GM18951 (cell line): ENCODE results near the gene RCSD1.

Source experiments
- POLR2A ChIP-seq: IDR thresholded peaks from 4 replicates; pipeline ENCODE4 v1.6.1; 2011; ENCODE audit warnings: mild to moderate bottlenecking; ENCODE audit not compliant: insufficient read length, insufficient read depth; ENCODE audit errors: extremely low read depth
- in situ Hi-C: fragments of 300-500 bp; cut with MboI; formaldehyde crosslinking; loops from one replicate; pipeline ENCODE4 v1.12.0; 2022; ENCODE audit warnings: low sequenced_read_pairs, mixed read lengths, inconsistent platforms; ENCODE audit not compliant: unreplicated experiment

Gene RCSD1

GRCh38 chr1:167641786-167642500, 11.9 kb downstream of the RCSD1 start:
- no peak for TF ChIP-seq POLR2A
- in situ Hi-C loops = no loop called here

GRCh38 chr1:167642501-167642826, 12.4 kb downstream of the RCSD1 start:
- in situ Hi-C loops = no loop called here
- TF ChIP-seq POLR2A = no peak

DNA sequence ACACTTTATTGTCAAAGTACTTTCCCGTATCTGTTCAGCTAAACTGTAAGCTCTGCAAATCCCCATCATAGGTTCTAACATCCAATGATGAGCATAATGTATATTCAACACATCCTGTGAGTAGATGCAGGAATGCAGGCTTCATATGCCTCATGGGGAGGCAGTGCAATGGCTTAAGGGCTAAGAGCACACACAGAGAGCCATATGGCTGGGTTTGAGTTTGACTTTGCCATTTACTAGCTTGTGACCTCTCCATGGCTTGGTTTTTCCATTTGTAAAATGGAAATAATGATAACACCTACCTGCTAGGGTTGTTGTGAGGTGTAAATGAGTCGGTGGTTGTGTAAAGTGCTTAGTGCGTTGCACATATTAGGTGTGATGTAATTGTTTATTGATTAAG, 13.4 kb downstream of the RCSD1 start:
- in situ Hi-C loops = no loop called here

GRCh38 chr1:167644551-167644950, 14.5 kb downstream of the RCSD1 start:
- peak; percentile 34 for TF ChIP-seq POLR2A
- in situ Hi-C loops = no loop called here

More for the DNA sequence above, 13.4 kb downstream of the RCSD1 start:
- no peak for TF ChIP-seq POLR2A

DNA sequence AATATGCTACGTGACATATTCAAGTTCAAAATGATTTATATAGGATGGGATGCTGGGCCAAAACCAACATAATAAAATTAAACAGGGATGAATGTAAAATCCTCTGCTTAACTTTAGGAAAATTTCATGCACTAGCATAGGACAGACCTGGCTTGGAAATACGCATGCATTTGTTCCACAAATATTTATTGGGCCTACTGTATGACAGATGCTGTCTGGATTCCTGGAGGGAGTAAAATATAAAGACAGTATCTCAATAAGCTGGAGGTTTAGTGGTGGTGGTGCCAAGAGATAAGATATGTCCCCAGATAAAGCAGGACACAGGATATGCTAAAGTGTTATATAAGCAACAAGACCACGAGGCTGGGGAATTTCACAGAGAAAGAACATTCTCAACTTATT, 15.1 kb downstream of the RCSD1 start:
- TF ChIP-seq POLR2A = no peak
- in situ Hi-C loops = no loop called here

- in situ Hi-C loops = no loop called here
- TF ChIP-seq POLR2A = peak; percentile 17
These were observed 15.8 kb downstream of the RCSD1 start for GRCh38 chr1:167645625-167646414.

GRCh38 chr1:167648252-167648849, 18.3 kb downstream of the RCSD1 start:
- TF ChIP-seq POLR2A = no peak

DNA sequence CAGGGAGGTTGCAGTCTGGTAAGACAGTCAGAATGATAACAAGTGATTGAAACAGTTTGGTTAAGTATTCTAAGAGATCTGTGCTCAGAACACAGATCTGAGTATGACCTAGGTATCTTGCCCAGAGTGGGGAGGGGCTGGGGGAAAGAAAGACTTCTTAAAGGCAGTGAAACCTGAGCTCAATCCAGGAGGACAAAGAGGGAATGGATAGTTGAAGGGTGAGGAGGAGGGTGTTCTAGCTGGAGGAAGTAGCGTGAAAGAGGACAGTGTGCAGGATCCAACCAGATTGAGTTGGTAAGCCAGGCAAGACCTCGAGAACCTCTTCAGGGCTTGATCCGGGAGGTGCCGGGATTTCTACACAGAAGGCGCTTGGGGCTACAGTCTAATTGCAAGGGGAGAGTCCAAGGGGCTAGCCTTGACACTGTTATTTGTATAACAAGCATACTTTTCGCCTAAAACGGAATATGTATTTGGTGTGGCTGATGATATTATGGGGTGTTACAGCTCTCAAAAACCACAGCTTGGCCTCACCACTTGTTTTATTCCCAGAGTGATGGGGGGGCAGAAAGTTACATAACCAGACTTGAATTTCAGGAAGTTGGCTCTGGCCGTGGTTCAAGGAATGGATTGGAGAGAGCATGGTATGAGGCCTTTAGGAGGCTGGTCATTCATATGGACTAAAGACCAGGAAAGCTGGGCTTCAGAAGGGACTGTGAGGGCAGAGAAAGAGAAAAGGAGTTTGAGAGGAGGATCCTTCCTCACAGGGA, 19.1 kb downstream of the RCSD1 start:
- no peak for TF ChIP-seq POLR2A

More at GRCh38 chr1:167648252-167648849, 18.3 kb downstream of the RCSD1 start:
- in situ Hi-C loops = no loop called here

GRCh38 chr1:167650269-167651160, 20.5 kb downstream of the RCSD1 start:
- TF ChIP-seq POLR2A = no peak

More for the DNA sequence above, 19.1 kb downstream of the RCSD1 start:
- in situ Hi-C loops = no loop called here

GRCh38 chr1:167651161-167651693, 21.2 kb downstream of the RCSD1 start:
- no peak for TF ChIP-seq POLR2A
- in situ Hi-C loops = no loop called here

More at GRCh38 chr1:167650269-167651160, 20.5 kb downstream of the RCSD1 start:
- in situ Hi-C loops = no loop called here

GRCh38 chr1:167654975-167655575, 25.0 kb downstream of the RCSD1 start:
- in situ Hi-C loops = no loop called here
- no peak for TF ChIP-seq POLR2A
